H1 (cell line): ENCODE results near the gene AGBL1. TPM values are rescaled to one million over a fixed set of nuclear protein-coding genes. Genes with fewer than 3 reads are reported as not detected.

ENCODE experiments used
- CTCF ChIA-PET: fragments of 300-600 bp; sonication (Branson Sonifier 250); formaldehyde crosslinking; loops from one replicate; lab custom pipeline; 2021; ENCODE audit not compliant: partially characterized antibody; lab: Charles Lee
- POLR2A ChIA-PET: fragments of 300-600 bp; sonication (Branson Sonifier 250); formaldehyde crosslinking; loops from one replicate; lab custom pipeline; 2021; ENCODE audit warnings: inconsistent platforms; ENCODE audit not compliant: partially characterized antibody; lab: Charles Lee
- DNase-seq, 2 experiments: peaks; one replicate each; pipeline versions ENCODE4 v3.0.0 to v3.0.0-alpha.2; 2010 to 2022; ENCODE audit warnings: low spot score in 2 of 2, low read depth in 1 of 2, mixed read lengths in 1 of 2
- FAIRE-seq: peaks from 2 replicates; lab custom pipeline; 2011; peaks lifted over from hg19 to GRCh38; lab: Jason Lieb, UNC
- H2AFZ ChIP-seq: 2 replicates; pipeline ENCODE4 v1.8.1; 2012; ENCODE audit warnings: low read length, inconsistent platforms
- H2AK5ac ChIP-seq: 2 replicates; pipeline ENCODE4 v1.6.1; 2013; ENCODE audit warnings: low read depth, low read length
- H2BK120ac ChIP-seq: replicated peaks from 2 replicates; pipeline ENCODE3; 2013; ENCODE audit warnings: low read depth, low read length, inconsistent platforms
- H2BK12ac ChIP-seq: 2 replicates; pipeline ENCODE4 v1.6.1; 2013; ENCODE audit warnings: low read depth, low read length
- H2BK15ac ChIP-seq: 2 replicates; pipeline ENCODE4 v1.6.1; 2013; ENCODE audit warnings: low read length
- H2BK20ac ChIP-seq: 2 replicates; pipeline ENCODE4 v1.6.1; 2013; ENCODE audit warnings: low read length
- H2BK5ac ChIP-seq: 2 replicates; pipeline ENCODE4 v1.6.1; 2013; ENCODE audit warnings: low read depth, low read length
- H3K14ac ChIP-seq: 2 replicates; pipeline ENCODE4 v1.6.1; 2013; ENCODE audit warnings: inconsistent platforms; ENCODE audit not compliant: insufficient read length
- H3K18ac ChIP-seq: 2 replicates; pipeline ENCODE4 v1.6.1; 2013; ENCODE audit warnings: low read length; ENCODE audit errors: extremely low read depth
- H3K23ac ChIP-seq: 2 replicates; pipeline ENCODE4 v1.6.1; 2013; ENCODE audit warnings: inconsistent platforms; ENCODE audit not compliant: insufficient read length
- H3K23me2 ChIP-seq: 2 replicates; pipeline ENCODE4 v1.6.1; 2013; ENCODE audit warnings: low read depth, low read length
- H3K27ac ChIP-seq: 2 replicates; pipeline ENCODE4 v1.6.1; 2011; ENCODE audit warnings: low read depth, low read length, inconsistent platforms
- H3K27me3 ChIP-seq, 4 experiments: replicated peaks in 1 of 4; 1 replicate in 1 of 4; 2 replicates in 3 of 4; pipeline versions ENCODE4 v1.6.1 to v1.8.1; 2011 to 2013; ENCODE audit warnings: low read length in 3 of 4, mild to moderate bottlenecking in 3 of 4, inconsistent platforms in 2 of 4, mixed read lengths in 2 of 4, moderate library complexity in 1 of 4; ENCODE audit not compliant: control insufficient read depth in 3 of 4, insufficient read depth in 3 of 4; ENCODE audit errors: extremely low read depth in 1 of 4
- H3K36me3 ChIP-seq, 4 experiments: 2 replicates each; pipeline versions ENCODE4 v1.6.1 to v1.8.1; 2011 to 2013; ENCODE audit warnings: mild to moderate bottlenecking in 4 of 4, low read length in 3 of 4, moderate library complexity in 2 of 4, control low read depth in 1 of 4, inconsistent platforms in 1 of 4; ENCODE audit not compliant: insufficient read depth in 4 of 4, control insufficient read depth in 2 of 4
- H3K4ac ChIP-seq: replicated peaks from 2 replicates; pipeline ENCODE3; 2013; ENCODE audit warnings: low read length, low read depth, mixed read lengths, inconsistent platforms; ENCODE audit not compliant: insufficient read length
- H3K4me1 ChIP-seq, 4 experiments: replicated peaks in 1 of 4; 1 replicate in 1 of 4; 2 replicates in 3 of 4; pipeline versions ENCODE4 v1.6.1 to v1.8.1; 2011 to 2013; ENCODE audit warnings: low read length in 3 of 4, inconsistent platforms in 2 of 4, mixed read lengths in 1 of 4; ENCODE audit not compliant: insufficient read depth in 4 of 4, control insufficient read depth in 3 of 4
- H3K4me2 ChIP-seq, 2 experiments: 2 replicates each; pipeline versions ENCODE4 v1.6.1 to v1.8.1; 2011 to 2013; ENCODE audit warnings: low read depth in 2 of 2, low read length in 2 of 2, control low read depth in 1 of 2, inconsistent platforms in 1 of 2, mild to moderate bottlenecking in 1 of 2; ENCODE audit not compliant: insufficient read depth in 1 of 2
- H3K4me3 ChIP-seq, 4 experiments: fragments of 200-600, 300-600 bp in 1 of 4; sonication (generic), shearing (Covaris generic), sonication (Bioruptor Twin) in 1 of 4; 2 replicates each; pipeline versions ENCODE4 v1.5.1 to v1.8.1; 2011 to 2016; ENCODE audit warnings: low read length in 4 of 4, low read depth in 3 of 4, control low read depth in 2 of 4, inconsistent platforms in 2 of 4, mild to moderate bottlenecking in 2 of 4, mixed read lengths in 1 of 4, moderate library complexity in 1 of 4; ENCODE audit not compliant: insufficient read depth in 2 of 4; ENCODE audit errors: extremely low read depth in 1 of 4
- H3K56ac ChIP-seq: replicated peaks from 2 replicates; pipeline ENCODE3; 2013; ENCODE audit warnings: low read depth, mild to moderate bottlenecking, mixed read lengths, low read length, inconsistent platforms; ENCODE audit not compliant: insufficient read length
- H3K79me1 ChIP-seq: 2 replicates; pipeline ENCODE4 v1.6.1; 2013; ENCODE audit warnings: low read depth, low read length, control low read depth
- H3K79me2 ChIP-seq, 2 experiments: 2 replicates each; pipeline versions ENCODE4 v1.6.1 to v1.8.1; 2012 to 2013; ENCODE audit warnings: low read length in 2 of 2, mild to moderate bottlenecking in 2 of 2, inconsistent platforms in 1 of 2; ENCODE audit not compliant: insufficient read depth in 2 of 2, control insufficient read depth in 1 of 2
- H3K9ac ChIP-seq, 4 experiments: replicated peaks in 1 of 4; 1 replicate in 1 of 4; 2 replicates in 3 of 4; pipeline versions ENCODE4 v1.6.1 to v1.8.1; 2011 to 2013; ENCODE audit warnings: low read depth in 3 of 4, low read length in 3 of 4, control low read depth in 2 of 4, mild to moderate bottlenecking in 2 of 4, moderate library complexity in 2 of 4, inconsistent platforms in 1 of 4; ENCODE audit errors: extremely low read depth in 1 of 4
- H3K9me3 ChIP-seq, 2 experiments: 2 replicates each; pipeline versions ENCODE4 v1.6.1 to v1.8.1; 2012 to 2013; ENCODE audit warnings: mild to moderate bottlenecking in 2 of 2, moderate library complexity in 2 of 2, control low read depth in 1 of 2, inconsistent platforms in 1 of 2, low read depth in 1 of 2, low read length in 1 of 2, mixed read lengths in 1 of 2; ENCODE audit not compliant: insufficient read depth in 2 of 2
- H4K20me1 ChIP-seq, 2 experiments: replicated peaks in 1 of 2; 2 replicates each; pipeline versions ENCODE3 to v1.8.1; 2011 to 2013; ENCODE audit warnings: inconsistent platforms in 2 of 2, low read length in 2 of 2, mild to moderate bottlenecking in 1 of 2; ENCODE audit not compliant: insufficient read depth in 2 of 2, control insufficient read depth in 1 of 2
- H4K5ac ChIP-seq: 2 replicates; pipeline ENCODE4 v1.6.1; 2013; ENCODE audit warnings: low read length, low read depth, mixed read lengths, inconsistent platforms; ENCODE audit not compliant: insufficient read length
- H4K8ac ChIP-seq: 2 replicates; pipeline ENCODE4 v1.8.0; 2013; ENCODE audit warnings: mild to moderate bottlenecking, moderate library complexity, low read length, inconsistent platforms; ENCODE audit not compliant: insufficient read depth; ENCODE audit errors: extremely low read depth
- H4K91ac ChIP-seq: replicated peaks from 2 replicates; pipeline ENCODE3; 2013; ENCODE audit warnings: low read length, mixed read lengths, inconsistent platforms; ENCODE audit not compliant: insufficient read length
- ASH2L ChIP-seq: fragments of 200-600, 300-600 bp; sonication (generic); IDR thresholded peaks from one replicate; pipeline ENCODE4 v1.7.1; 2017; ENCODE audit warnings: low read length
- PHF8 ChIP-seq: fragments of 200-600 bp; sonication (generic); conservative IDR thresholded peaks from 2 replicates; pipeline ENCODE4 v1.7.1; 2012; ENCODE audit warnings: low read depth, mild to moderate bottlenecking, inconsistent platforms, low read length, moderate library complexity
- RFX5 ChIP-seq: IDR thresholded peaks from 2 replicates; pipeline ENCODE4 v1.6.1; 2011; ENCODE audit warnings: low read depth, low read length, improper control_type of control experiment, borderline replicate concordance
- RXRA ChIP-seq: IDR thresholded peaks from 2 replicates; pipeline ENCODE4 v1.6.1; 2011; ENCODE audit warnings: low read depth, mild to moderate bottlenecking, low read length, moderate library complexity; ENCODE audit not compliant: insufficient read depth
- SAP30 ChIP-seq: fragments of 300-600 bp; sonication (generic); IDR thresholded peaks from 2 replicates; pipeline ENCODE4 v1.7.1; 2012; ENCODE audit warnings: low read length, moderate library complexity, mild to moderate bottlenecking, inconsistent platforms; ENCODE audit not compliant: insufficient read depth, insufficient replicate concordance
- WGBS, 2 experiments: shearing (Covaris generic) in 1 of 2; methylation state at CpG; one replicate each; pipeline versions ENCODE4 v1.1.6 to v1.1.7; 2013 to 2015; ENCODE audit warnings: low lambda C conversion rate in 2 of 2, mixed read lengths in 2 of 2, inconsistent platforms in 1 of 2, low coverage in 1 of 2, missing lambda C conversion rate in 1 of 2; ENCODE audit not compliant: insufficient replicate concordance in 2 of 2, insufficient coverage in 1 of 2, insufficient read length in 1 of 2; ENCODE audit errors: extremely low coverage in 1 of 2, missing lambda C conversion rate in 1 of 2; 5-methylcytosine and 5-hydroxymethylcytosine counted together
- polyA plus RNA-seq, 7 experiments: library from polyadenylated mRNA; depleted of rRNA in 3 of 7; stranded (reverse) in 5 of 7; unstranded in 2 of 7; fragments of >200 nt in 5 of 7; fragments of 200-250 nt in 2 of 7; gene quantifications; 1 replicate in 5 of 7; 2 replicates in 1 of 7; 4 replicates in 1 of 7; pipeline versions ENCODE4 v1.2.1 to v1.2.3, GENCODE V29; 2011 to 2013; ENCODE audit warnings: missing spikeins in 2 of 7, mixed read lengths in 2 of 7
- total RNA-seq: library from RNA; stranded (reverse); fragmentation: NEBNext Ultra II Directional; extraction: Animal tissue kit (Norgen Biotek cat#: 25700); gene quantifications from 2 replicates; pipeline ENCODE4 v1.2.1, GENCODE V29; 2021

The AGBL1 gene
- total and polyA plus RNA-seq, 2 of the 8 experiments (the other 6 are each of a cell fraction or from before 2014, with no cell fraction given), result not detected

GRCh38 chr15:86905625-86906256 is 826.1 kb downstream of the AGBL1 start:
- WGBS, 2 experiments, result 95% methylated on average over 3 of the region's 3 CpGs; no CpG with 5 or more reads in 1 of the 2 experiments
- Histone ChIP-seq H3K79me2 (no peaks in the 10 kb centered on the region), H3K18ac (no peak overlapping the region), H3K27ac (no peak overlapping the region), H3K27me3 (no peaks in the 10 kb centered on the region), H2BK120ac (no peak overlapping the region), H3K23ac (no peak overlapping the region), H3K4ac (no peak overlapping the region), H4K8ac (no peak overlapping the region), H3K56ac (no peak overlapping the region), H2BK15ac (no peak overlapping the region; the same call in 1 of the 2 replicates), H2BK12ac (no peak overlapping the region), H3K23me2 (no peaks in the 10 kb centered on the region), H2AFZ (no peak overlapping the region), H2AK5ac (no peak overlapping the region), H3K4me1 (no peaks in the 10 kb centered on the region), H2BK5ac (no peak overlapping the region), H4K91ac (no peak overlapping the region), H3K9me3 (no peaks in the 10 kb centered on the region), H3K4me3 (no peak overlapping the region), H3K36me3 (no peaks in the 10 kb centered on the region), H4K5ac (no peak overlapping the region), H3K79me1 (no peaks in the 10 kb centered on the region), H3K9ac (no peak overlapping the region), H4K20me1 (no peaks in the 10 kb centered on the region), H3K4me2 (no peak overlapping the region), H2BK20ac (no peak overlapping the region), H3K14ac (no peak overlapping the region)
- ChIA-PET CTCF (no interaction called here), POLR2A (no interaction called here)
- FAIRE-seq (no peak), DNase-seq (no peak)
- TF ChIP-seq PHF8 (no peak), RFX5 (no peak), ASH2L (no peak), SAP30 (no peak), RXRA (no peak)
